GM08714 (cell line): ENCODE measurements around the gene IRF8.
"Not testable (repeated sequence)": the region's sequence is repeated elsewhere in the genome, so short reads cannot be mapped to it uniquely, and the experiment has no call there.

Experiments used
- H3K4me3 ChIP-seq: fragments of 200-500 bp; sonication (Bioruptor generic); 2 replicates; pipeline ENCODE4 v1.5.1; 2014; ENCODE audit warnings: mild to moderate bottlenecking, low read length, inconsistent platforms
- ZNF274 ChIP-seq: IDR thresholded peaks from 2 replicates; pipeline ENCODE4 v1.6.1; 2012; ENCODE audit warnings: mild to moderate bottlenecking, low read depth, low read length

The IRF8 gene

DNA sequence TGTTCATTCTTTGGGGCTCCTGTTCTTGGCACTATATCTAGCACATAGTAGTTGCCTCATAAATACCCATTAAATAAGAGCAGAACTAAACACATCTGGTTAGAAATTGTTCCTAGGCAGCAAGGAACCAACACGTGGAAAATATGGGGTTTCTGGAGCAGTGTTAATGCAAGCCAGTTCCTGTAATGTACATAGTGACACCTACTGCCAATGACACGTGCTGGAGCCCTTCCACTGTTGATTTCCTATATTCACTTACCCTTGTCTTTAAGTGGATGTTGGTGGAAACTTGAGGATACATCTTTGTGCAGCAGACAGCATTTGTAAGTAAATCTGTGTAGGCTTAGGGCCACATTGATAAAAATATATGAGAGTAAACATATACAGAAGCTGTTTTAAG is 1.6 kb upstream of the IRF8 start:
- H3K4me3 ChIP-seq: no peak overlapping the region
- no peak for TF ChIP-seq ZNF274

DNA sequence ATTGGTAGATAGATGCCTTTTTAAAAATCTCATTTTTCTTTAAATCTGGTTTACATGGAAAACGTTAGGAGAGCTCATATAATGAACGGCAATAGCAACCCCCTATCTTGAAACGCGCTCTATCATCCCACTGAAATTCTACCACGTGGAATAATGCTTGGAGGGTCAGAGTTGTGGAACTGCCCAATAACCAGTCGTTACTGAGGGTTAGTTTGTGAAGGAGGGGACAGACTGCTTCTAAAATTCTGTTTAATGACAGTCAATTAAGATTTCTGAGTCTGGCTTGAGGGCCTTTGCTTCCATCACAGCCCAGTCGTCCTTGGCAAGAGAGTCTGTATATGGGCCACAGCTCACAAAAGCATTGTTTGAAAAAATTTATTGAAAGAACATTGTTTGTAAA is 482 bp downstream of the IRF8 start:
- H3K4me3 ChIP-seq: peak overlapping the region; percentile 75
- TF ChIP-seq ZNF274: no peak

DNA sequence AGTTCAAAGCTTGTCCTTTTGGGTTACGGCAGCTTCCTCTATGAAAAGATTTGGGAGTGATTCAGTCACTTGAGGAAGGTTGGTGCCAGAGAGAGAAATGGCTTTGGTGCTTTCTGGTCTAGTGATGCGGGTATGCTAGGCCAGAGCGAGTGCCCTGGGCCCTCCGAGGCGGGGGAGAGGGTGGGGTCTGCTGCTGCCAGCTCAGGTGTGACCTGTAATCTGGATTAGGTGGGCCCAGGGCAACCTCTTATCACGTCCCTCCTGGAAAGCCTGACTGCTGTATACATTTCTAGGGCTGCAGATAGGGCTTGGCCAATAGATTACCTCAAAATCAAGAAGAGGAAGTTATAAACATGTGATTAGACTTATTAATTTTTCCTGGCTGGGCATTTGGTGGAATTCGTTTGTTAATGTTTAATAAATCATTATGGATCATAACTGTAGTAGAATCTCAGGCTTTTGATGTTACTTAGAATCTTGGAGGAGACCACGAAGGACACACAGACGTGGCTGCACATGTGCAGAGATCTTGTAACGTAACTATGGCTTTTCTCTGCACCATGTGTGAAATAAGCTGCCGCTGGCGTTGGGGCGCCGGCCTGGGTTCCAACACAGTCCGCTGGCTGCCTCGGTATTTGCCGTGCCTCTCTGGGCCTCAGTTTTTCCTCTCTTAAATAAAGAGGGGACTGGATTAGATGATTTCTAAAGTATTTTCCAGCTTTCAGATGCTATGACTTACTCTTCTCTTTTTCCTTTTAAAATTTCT is 1.2 kb downstream of the IRF8 start:
- peak overlapping the region; percentile 75 for H3K4me3 ChIP-seq
- no peak for TF ChIP-seq ZNF274

DNA sequence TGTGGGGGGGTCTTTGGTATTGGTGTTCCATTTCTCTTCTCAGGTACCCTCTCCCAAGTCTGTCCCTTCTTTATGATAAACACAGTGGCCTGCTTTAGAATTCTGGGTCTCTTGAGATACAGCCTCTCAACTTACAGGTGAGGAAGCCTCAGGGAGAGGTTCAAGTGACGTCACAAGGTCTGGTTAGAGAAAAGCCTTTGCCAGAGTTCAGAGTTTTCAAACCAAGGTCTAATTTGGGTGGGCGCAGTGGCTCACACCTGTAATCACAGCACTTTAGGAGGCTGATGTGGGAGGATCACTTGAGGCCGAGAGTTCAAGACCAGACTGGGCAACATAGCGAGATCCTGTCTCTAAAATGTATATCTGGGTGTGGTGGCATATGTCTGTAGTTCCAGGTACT is 2.1 kb downstream of the IRF8 start:
- TF ChIP-seq ZNF274: no peak
- H3K4me3 ChIP-seq: peak overlapping the region; percentile 75

DNA sequence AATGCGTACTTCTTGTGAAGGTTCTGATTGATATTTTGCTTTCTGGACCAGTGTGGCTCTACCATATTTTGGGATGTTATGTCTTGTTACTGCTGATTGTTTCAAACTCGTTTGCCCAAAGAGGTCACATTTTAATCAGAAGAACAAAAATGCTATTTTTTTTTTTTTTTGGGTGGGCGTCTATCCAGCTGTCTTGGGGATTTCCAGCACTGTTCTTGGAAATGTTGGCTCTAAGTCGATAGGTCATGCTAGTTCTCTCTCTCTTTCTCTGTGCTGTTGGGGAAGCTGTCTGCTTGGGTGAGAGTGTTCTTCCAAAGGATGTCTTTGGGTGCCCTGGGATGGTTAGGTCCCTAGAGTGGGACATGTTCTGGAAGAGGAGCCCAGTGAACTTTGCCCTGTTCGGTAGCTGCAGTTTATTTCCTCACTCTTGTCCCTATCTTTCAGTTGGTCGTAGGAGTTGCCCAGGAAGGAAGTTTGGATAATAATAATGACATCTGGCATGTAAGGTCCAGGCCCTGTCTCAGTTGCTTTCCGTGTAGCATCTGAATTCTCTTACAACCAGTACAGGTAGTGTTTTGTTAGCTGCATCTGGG is 2.9 kb downstream of the IRF8 start:
- TF ChIP-seq ZNF274: no peak
- H3K4me3 ChIP-seq: peak overlapping the region; percentile 75

DNA sequence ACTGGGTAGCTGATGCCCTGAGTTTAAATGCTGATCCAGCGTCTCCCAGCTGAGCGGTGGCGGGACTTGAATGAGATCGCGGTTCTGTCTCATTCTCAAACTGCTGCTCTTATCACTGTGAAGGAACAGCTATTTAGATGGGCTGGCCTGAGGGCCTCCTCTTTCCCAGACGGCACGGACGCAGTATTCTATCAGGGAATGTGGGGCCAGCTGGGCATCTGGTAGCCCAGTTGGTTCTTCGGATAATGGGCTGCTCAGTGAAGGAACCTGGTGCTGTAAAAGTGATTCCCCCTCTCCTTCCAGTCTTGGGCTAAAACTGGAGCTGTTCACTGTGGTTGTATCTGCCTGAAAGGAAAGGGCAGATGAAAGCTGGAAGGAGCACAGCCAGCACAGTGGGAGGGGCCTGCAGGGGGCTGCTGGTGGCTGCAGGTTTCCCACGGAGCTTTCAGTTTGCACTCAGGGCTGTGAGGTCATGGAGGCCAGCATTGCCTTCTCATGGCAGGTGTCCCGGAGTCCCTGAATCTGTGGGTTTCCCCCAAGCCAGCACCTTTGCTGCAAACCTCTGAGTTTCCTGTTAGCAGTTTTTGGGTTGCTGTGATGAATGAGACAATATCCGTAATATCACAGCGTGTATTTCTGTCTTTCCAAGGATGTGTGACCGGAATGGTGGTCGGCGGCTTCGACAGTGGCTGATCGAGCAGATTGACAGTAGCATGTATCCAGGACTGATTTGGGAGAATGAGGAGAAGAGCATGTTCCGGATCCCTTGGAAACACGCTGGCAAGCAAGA is 3.6 kb downstream of the IRF8 start:
- TF ChIP-seq ZNF274: no peak
- H3K4me3 ChIP-seq: peak overlapping the region; percentile 75

DNA sequence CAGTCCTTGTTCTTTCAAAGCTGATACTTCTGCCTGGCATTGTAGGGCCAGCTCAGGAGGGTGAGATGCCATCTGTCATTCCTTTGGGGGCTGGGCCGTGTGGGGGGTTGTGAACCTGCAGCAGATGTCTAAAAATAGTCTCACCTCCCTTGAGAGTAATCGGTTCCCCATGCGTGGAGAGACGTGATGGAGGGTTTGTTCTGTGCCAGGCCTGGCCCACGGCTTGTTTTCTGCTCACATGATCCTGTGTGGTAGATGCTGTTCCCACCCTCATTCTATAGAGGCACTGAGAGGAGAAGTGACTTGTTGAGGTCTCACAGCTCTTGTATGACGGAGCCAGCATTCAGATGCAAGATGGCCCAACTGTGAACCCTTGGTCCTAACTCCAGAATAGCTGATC is 4.6 kb downstream of the IRF8 start:
- H3K4me3 ChIP-seq: peak overlapping the region; percentile 75
- no peak for TF ChIP-seq ZNF274

DNA sequence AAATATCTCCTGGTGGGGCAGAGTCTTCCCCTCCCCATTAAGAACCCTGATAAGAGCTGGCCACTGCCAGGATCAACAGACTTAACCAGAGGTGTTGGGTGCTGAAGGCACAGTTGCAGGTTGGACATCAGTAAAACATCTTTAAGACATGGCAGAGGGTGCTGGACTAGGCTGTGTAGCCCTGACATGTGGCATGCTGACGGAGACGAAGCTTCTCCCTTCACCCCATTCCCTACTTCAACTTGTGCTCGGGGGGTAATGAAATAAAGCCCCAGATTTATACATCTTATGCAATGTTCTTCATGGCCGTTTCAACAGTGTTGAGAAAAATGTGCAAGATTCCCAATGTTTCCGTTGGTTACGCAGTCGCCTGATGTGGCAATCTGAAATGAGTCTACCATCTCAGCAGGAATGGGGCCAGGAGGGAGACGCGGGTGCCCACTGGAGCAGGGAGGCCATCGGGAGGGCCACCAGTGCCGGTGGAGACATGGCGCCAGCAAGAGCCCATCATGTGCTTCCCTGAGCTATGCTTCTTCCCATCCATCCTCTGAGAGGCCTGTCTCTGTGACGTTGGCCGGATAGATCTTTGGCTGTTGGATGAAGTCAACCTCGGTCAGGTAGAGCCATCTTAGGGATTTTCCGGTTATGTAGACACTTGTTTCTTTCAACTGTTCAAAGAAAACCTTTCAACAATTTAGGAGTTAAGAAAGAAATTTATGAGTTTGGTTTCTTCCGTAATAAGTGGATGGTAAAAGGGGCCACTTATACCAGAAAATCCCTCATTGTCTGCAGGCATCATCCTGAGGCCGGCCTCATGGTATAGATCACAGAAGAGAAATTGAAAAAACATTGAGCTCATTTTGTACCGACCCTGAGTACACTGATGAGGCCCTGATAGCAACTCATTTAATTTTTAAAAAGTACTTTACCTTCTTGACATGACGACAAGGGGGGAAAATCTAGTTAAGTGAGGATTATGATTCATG is 6.4 kb downstream of the IRF8 start:
- TF ChIP-seq ZNF274: no peak
- H3K4me3 ChIP-seq: peak overlapping the region; percentile 75; the same call in 1 of the 2 replicates

DNA sequence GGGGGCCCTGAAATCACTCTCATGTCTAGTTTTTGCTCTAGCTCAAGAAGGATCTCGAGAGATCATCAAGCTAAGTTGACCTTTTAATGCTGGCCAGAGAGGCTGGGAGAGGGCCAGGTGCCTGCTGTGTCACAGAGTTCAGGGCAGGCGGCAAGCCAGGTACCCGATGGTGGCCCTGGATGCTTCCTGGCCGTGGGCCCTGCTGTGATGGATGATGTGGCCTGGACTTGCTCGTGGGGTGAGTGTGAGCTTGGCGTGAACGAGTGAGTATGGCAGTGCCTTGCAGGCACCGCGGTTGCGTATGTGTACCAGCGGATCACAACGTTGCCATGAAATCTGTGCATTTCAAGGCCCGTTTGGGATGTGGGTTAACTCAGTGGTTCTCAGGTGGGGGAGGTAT is 7.4 kb downstream of the IRF8 start:
- H3K4me3 ChIP-seq: no peak overlapping the region
- no peak for TF ChIP-seq ZNF274

DNA sequence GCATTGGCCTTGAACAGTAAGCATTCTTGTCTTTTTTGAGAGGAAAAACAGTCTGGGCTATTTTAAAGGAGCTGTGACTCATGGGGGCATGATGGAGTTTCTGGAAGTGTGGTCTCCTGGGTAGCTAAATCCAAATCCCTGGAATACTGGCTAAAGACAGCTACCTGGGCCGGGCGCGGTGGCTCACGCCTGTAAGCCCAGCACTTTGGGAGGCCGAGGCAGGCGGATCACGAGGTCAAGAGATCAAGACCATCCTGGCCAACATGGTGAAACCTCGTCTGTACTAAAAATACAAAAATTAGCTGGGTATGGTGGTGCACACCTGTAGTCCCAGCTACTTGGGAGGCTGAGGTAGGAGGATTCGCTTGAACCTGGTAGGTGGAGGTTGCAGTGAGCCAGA is 8.3 kb downstream of the IRF8 start:
- not testable (repeated sequence) for H3K4me3 ChIP-seq

DNA sequence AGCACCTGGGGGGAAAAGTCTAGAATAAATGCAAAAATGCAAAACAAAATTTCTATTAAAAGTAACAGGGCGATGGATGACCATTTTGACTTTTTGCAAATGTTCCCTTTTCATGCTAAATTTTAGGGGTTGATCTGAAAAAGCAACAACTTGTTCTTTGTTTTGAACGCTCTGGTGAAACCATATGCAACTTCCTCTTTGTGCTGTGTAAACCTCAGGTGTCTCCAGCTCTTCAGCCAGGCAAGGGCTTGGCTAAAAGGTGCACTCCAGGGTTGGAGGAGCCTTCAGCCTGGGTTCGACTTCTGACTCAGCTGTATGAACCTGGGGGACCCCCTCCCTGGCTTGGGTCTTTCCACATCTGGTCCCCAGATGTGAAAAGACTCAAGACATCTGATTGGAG is 9.5 kb downstream of the IRF8 start:
- peak overlapping the region; percentile 1; the same call in 1 of the 2 replicates for H3K4me3 ChIP-seq
- TF ChIP-seq ZNF274: no peak

DNA sequence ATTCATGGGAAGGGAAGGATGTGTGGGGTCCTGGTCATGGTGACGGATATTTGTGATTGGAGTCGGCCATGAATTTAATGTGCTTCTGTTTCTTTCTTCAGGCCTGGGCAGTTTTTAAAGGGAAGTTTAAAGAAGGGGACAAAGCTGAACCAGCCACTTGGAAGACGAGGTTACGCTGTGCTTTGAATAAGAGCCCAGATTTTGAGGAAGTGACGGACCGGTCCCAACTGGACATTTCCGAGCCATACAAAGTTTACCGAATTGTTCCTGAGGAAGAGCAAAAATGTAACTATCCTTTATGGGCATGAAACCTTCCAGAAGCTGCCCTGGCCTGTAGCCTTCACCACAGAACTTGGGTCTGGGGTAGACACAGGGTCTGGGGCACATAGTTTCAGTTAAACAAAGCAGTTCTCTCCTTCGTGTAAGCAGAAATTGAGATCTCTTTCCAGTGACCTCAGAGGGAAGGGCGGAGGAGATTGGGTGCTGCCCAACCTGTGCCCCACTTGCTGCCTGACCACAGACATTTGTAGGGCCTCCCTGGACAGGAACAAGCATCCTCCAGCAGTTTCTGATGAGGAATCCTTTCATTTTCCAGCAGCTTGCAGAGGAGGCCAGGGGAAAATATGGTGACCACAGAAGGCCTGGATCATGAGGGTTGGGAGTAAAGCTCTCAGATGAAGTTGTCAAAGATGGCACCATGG is 10.1 kb downstream of the IRF8 start:
- peak overlapping the region; percentile 1; the same call in 1 of the 2 replicates for H3K4me3 ChIP-seq
- TF ChIP-seq ZNF274: no peak
